Prostate gland (tissue), 2 donors: ENCODE data around the gene SPATA2.

Experiments used
- POLR2A ChIP-seq: fragments of 450-650 bp; IDR thresholded peaks from one replicate; pipeline ENCODE4 v1.6.1; 2016; ENCODE audit warnings: antibody characterized with exemption, mild to moderate bottlenecking
- POLR2AphosphoS5 ChIP-seq: sonication (generic); formaldehyde crosslinking; IDR thresholded peaks from one replicate; pipeline ENCODE4 v1.6.1; 2017; ENCODE audit warnings: antibody characterized with exemption
- TF ChIP-seq, protein P1 (sequence below), 4 experiments: fragments of 200-600 bp in 2 of 4; fragments of 450-650 bp in 2 of 4; sonication (generic) in 2 of 4; IDR thresholded peaks; 1 replicate in 3 of 4; 2 replicates in 1 of 4; pipeline ENCODE4 v1.5.1; 2016 to 2019; ENCODE audit warnings: antibody characterized with exemption in 4 of 4, mild to moderate bottlenecking in 2 of 4, moderate library complexity in 2 of 4

DNA sequence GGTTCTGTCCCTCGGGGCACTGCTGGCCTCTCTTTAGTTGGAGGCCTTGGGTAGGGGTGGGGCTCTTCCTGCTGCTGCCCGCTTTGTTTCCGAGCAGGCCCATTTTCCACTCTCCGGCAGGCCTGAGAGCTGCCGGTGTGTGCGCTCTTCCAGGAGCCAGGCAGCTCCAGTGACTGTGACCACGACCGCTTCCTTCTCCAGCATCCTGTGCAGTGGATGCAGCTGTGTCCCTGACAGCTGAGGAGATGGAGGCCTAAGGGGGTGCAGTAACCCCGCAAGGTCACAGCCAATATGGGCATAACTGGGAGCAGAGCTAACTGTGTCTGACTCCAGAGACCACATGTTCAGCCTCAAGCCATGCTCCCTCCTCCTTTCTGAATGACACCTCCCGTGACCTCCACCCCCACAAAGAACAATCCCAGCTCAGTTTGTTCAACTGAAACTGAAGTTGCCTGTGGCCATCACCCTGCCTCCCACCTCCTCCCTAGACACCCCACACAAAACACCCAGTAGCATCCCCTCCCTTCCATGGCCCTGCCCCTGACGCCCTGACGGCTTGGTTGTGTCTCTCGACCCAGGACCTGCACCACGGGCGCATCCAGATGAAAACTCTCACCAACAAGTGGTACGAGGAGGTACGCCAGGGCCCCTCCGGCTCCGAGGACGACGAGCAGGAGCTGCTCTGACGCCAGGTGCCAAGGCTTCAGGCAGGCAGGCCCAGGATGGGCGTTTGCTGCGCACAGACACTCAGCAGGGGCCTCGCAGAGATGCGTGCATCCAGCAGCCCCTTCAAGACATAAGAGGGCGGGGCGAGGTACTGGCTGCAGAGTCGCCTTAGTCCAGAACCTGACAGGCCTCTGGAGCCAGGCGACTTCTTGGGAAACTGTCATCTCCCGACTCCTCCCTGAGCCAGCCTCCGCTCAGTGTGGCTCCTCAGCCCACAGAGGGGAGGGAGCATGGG lies 27.8 kb downstream of the SPATA2 start:
- TF ChIP-seq, protein P1, sequence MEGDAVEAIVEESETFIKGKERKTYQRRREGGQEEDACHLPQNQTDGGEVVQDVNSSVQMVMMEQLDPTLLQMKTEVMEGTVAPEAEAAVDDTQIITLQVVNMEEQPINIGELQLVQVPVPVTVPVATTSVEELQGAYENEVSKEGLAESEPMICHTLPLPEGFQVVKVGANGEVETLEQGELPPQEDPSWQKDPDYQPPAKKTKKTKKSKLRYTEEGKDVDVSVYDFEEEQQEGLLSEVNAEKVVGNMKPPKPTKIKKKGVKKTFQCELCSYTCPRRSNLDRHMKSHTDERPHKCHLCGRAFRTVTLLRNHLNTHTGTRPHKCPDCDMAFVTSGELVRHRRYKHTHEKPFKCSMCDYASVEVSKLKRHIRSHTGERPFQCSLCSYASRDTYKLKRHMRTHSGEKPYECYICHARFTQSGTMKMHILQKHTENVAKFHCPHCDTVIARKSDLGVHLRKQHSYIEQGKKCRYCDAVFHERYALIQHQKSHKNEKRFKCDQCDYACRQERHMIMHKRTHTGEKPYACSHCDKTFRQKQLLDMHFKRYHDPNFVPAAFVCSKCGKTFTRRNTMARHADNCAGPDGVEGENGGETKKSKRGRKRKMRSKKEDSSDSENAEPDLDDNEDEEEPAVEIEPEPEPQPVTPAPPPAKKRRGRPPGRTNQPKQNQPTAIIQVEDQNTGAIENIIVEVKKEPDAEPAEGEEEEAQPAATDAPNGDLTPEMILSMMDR (IDR thresholded peaks at IDR 0.05): no peak
- TF ChIP-seq POLR2AphosphoS5 (no peak), POLR2A (no peak)
